Measurements from ENCODE around the gene MFNG.

The MFNG gene

GRCh38 chr22:37474447-37475090, 11.6 kb downstream of the MFNG start:
- Histone ChIP-seq H3K36me3 (peaks cover 88% of the 10 kb centered on the region), H3K4me3 (ENCODE audit: low read depth, low read length) (no peak overlapping the region), H3K9me3 (ENCODE audit: severe bottlenecking) (no peaks in the 10 kb centered on the region), H3K27ac (no peak overlapping the region), H3K27me3 (ENCODE audit: insufficient read depth, low read depth, severe bottlenecking) (no peaks in the 10 kb centered on the region)
- TF ChIP-seq CTCF (IDR thresholded peaks at IDR 0.05; ENCODE audit: low read depth, low read length): no peak
- DNase-seq: no peak

GRCh38 chr22:37473437-37473946, 12.7 kb downstream of the MFNG start:
- DNase-seq: no peak
- no peak for TF ChIP-seq CTCF (IDR thresholded peaks at IDR 0.05; ENCODE audit: low read depth, low read length)
- H3K27ac ChIP-seq: no peak overlapping the region
- H3K4me3 ChIP-seq (ENCODE audit: low read depth, low read length): no peak overlapping the region
- no peaks in the 10 kb centered on the region for H3K27me3 ChIP-seq (ENCODE audit: insufficient read depth, low read depth, severe bottlenecking)
- peaks cover 86% of the 10 kb centered on the region for H3K36me3 ChIP-seq
- H3K9me3 ChIP-seq (ENCODE audit: severe bottlenecking): no peaks in the 10 kb centered on the region

GRCh38 chr22:37472418-37473006, 13.7 kb downstream of the MFNG start:
- no peak overlapping the region for H3K4me3 ChIP-seq (ENCODE audit: low read depth, low read length)
- H3K36me3 ChIP-seq: peaks cover 86% of the 10 kb centered on the region
- H3K27ac ChIP-seq: no peak overlapping the region
- peak; percentile 70 for DNase-seq
- TF ChIP-seq CTCF (IDR thresholded peaks at IDR 0.05; ENCODE audit: low read depth, low read length): peak; percentile 76
- H3K27me3 ChIP-seq (ENCODE audit: insufficient read depth, low read depth, severe bottlenecking): no peaks in the 10 kb centered on the region
- no peaks in the 10 kb centered on the region for H3K9me3 ChIP-seq (ENCODE audit: severe bottlenecking)

GRCh38 chr22:37471727-37472417, 14.3 kb downstream of the MFNG start:
- H3K36me3 ChIP-seq: peaks cover 79% of the 10 kb centered on the region
- no peaks in the 10 kb centered on the region for H3K9me3 ChIP-seq (ENCODE audit: severe bottlenecking)
- no peak for TF ChIP-seq CTCF (IDR thresholded peaks at IDR 0.05; ENCODE audit: low read depth, low read length)
- H3K4me3 ChIP-seq (ENCODE audit: low read depth, low read length): no peak overlapping the region
- DNase-seq: no peak
- H3K27ac ChIP-seq: no peak overlapping the region
- H3K27me3 ChIP-seq (ENCODE audit: insufficient read depth, low read depth, severe bottlenecking): no peaks in the 10 kb centered on the region

- no peak for TF ChIP-seq CTCF (IDR thresholded peaks at IDR 0.05; ENCODE audit: low read depth, low read length)
- Histone ChIP-seq H3K36me3 (peaks cover 79% of the 10 kb centered on the region), H3K27me3 (ENCODE audit: insufficient read depth, low read depth, severe bottlenecking) (no peaks in the 10 kb centered on the region), H3K9me3 (ENCODE audit: severe bottlenecking) (no peaks in the 10 kb centered on the region), H3K27ac (no peak overlapping the region), H3K4me3 (ENCODE audit: low read depth, low read length) (no peak overlapping the region)
- DNase-seq: no peak
These were observed 16.1 kb downstream of the MFNG start for GRCh38 chr22:37470087-37470445.

All from WERI-Rb-1 (cell line).